SU-DHL-6 (cell line): ENCODE measurements around the gene SLC38A10.

ENCODE experiments used
- H2AFZ ChIP-seq: fragments of 200-600 bp; sonication (generic); 2 replicates; pipeline ENCODE4 v1.6.1; 2014; ENCODE audit warnings: low read depth, mild to moderate bottlenecking, moderate library complexity, mixed read lengths, antibody characterized with exemption, low read length; ENCODE audit not compliant: severe bottlenecking
- H3F3A ChIP-seq: fragments of 200-600 bp; shearing (Covaris generic); 2 replicates; pipeline ENCODE4 v1.6.0; 2016; ENCODE audit warnings: antibody characterized with exemption, mild to moderate bottlenecking; ENCODE audit not compliant: insufficient read depth
- H3K27ac ChIP-seq: fragments of 200-600 bp; sonication (generic); 2 replicates; pipeline ENCODE4 v1.5.1; 2016; ENCODE audit warnings: low read depth, mild to moderate bottlenecking, low read length, moderate library complexity, mixed read lengths
- H3K27me3 ChIP-seq: fragments of 200-600 bp; sonication (generic), shearing (Covaris generic); 2 replicates; pipeline ENCODE4 v1.6.0; 2014; ENCODE audit warnings: mild to moderate bottlenecking, low read length
- H3K36me3 ChIP-seq: fragments of 200-600 bp; sonication (generic); 2 replicates; pipeline ENCODE4 v1.6.1; 2014; ENCODE audit warnings: mild to moderate bottlenecking, low read length, mixed read lengths
- H3K4me2 ChIP-seq: fragments of 300-600, 200-600 bp; shearing (Covaris generic), sonication (generic); 2 replicates; pipeline ENCODE4 v1.6.0; 2014; ENCODE audit warnings: low read length, low read depth, mild to moderate bottlenecking; ENCODE audit not compliant: poor library complexity, severe bottlenecking
- H3K4me3 ChIP-seq: fragments of 200-600 bp; sonication (generic); 2 replicates; pipeline ENCODE4 v1.5.1; 2014; ENCODE audit warnings: antibody characterized with exemption, low read length, mild to moderate bottlenecking, mixed read lengths; ENCODE audit not compliant: insufficient read depth, poor library complexity, severe bottlenecking
- H3K79me2 ChIP-seq: fragments of 200-600 bp; sonication (generic); 2 replicates; pipeline ENCODE4 v1.6.1; 2014; ENCODE audit warnings: mild to moderate bottlenecking, low read length, moderate library complexity; ENCODE audit not compliant: insufficient read depth
- H3K9ac ChIP-seq: fragments of 200-600 bp; sonication (generic); 2 replicates; pipeline ENCODE4 v1.7.0; 2014; ENCODE audit warnings: mild to moderate bottlenecking, low read length
- H3K9me2 ChIP-seq: fragments of 200-600 bp; sonication (generic); replicated peaks from 2 replicates; pipeline ENCODE4 v1.6.1; 2014; ENCODE audit warnings: low read length; ENCODE audit not compliant: insufficient read depth
- H3K9me3 ChIP-seq: fragments of 200-600 bp; sonication (generic); 2 replicates; pipeline ENCODE4 v1.6.1; 2014; ENCODE audit warnings: low read length, mixed read lengths; ENCODE audit not compliant: insufficient read depth
- H4K20me1 ChIP-seq: fragments of 200-600 bp; sonication (generic); 2 replicates; pipeline ENCODE4 v1.6.1; 2014; ENCODE audit warnings: low read depth, mild to moderate bottlenecking, antibody characterized with exemption, low read length, moderate library complexity, mixed read lengths
- EZH2phosphoT487 ChIP-seq: fragments of 200-600 bp; sonication (generic), shearing (Covaris generic); conservative IDR thresholded peaks from 2 replicates; pipeline ENCODE4 v1.6.1; 2018; ENCODE audit warnings: mild to moderate bottlenecking, antibody characterized with exemption, low read length, moderate library complexity, mixed read lengths
- TF ChIP-seq, protein P1 (sequence below): fragments of 200-600 bp; sonication (generic); IDR thresholded peaks from one replicate; pipeline ENCODE4 v1.5.1; 2017; ENCODE audit warnings: antibody characterized with exemption, mild to moderate bottlenecking, low read length, moderate library complexity; ENCODE audit not compliant: insufficient read depth, poor library complexity, severe bottlenecking

SLC38A10 gene

DNA sequence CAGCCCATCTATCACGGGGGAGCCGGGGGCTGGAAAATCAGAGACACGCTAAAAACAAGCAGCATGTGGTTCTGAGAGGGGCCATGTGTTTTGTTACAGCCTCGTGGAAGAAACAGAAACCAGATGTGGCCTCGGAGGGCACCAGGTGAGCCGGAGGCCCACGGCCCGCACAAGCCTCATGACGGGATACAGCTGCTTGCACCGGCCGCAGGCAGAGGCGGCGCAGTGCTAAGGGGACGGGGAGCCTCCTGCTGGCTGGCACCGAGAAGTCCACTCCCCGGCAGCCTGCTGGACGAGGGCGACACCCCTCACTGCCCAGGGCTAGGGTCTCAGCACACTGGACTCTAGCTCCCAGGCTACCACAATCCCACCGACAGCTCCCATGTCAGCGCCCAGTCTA is 36.8 kb downstream of the SLC38A10 start:
- Histone ChIP-seq H3K27me3 (no peaks in the 10 kb centered on the region), H4K20me1 (no peaks in the 10 kb centered on the region), H3K9me3 (no peaks in the 10 kb centered on the region), H3K4me3 (no peak overlapping the region), H3K27ac (no peak overlapping the region), H3F3A (no peaks in the 10 kb centered on the region), H3K9me2 (no peaks in the 10 kb centered on the region), H3K9ac (no peak overlapping the region), H3K36me3 (no peaks in the 10 kb centered on the region), H3K79me2 (no peaks in the 10 kb centered on the region), H3K4me2 (no peak overlapping the region), H2AFZ (no peak overlapping the region)
- no peak for TF ChIP-seq EZH2phosphoT487
- TF ChIP-seq, protein P1, sequence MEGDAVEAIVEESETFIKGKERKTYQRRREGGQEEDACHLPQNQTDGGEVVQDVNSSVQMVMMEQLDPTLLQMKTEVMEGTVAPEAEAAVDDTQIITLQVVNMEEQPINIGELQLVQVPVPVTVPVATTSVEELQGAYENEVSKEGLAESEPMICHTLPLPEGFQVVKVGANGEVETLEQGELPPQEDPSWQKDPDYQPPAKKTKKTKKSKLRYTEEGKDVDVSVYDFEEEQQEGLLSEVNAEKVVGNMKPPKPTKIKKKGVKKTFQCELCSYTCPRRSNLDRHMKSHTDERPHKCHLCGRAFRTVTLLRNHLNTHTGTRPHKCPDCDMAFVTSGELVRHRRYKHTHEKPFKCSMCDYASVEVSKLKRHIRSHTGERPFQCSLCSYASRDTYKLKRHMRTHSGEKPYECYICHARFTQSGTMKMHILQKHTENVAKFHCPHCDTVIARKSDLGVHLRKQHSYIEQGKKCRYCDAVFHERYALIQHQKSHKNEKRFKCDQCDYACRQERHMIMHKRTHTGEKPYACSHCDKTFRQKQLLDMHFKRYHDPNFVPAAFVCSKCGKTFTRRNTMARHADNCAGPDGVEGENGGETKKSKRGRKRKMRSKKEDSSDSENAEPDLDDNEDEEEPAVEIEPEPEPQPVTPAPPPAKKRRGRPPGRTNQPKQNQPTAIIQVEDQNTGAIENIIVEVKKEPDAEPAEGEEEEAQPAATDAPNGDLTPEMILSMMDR, result no peak

DNA sequence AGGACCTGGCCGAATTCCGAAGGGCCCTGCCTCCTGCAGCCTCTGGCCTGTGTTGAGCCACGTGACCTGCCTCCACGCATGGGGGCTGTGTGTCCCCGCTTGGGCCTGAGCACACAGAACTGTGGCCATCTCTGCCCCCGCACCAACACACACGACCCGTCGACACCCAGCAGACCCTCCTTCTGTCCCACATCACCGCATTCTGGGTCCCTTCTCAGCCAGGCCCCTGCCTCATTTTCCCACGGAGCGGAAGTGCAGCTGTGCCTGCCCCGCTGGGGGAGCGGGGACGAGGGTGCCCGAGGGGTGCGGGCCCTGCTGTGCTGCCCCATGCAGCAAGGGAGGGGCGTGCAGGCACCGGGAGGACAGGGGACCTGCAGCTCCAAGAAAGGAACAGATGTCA is 37.6 kb downstream of the SLC38A10 start:
- H3K4me2 ChIP-seq, result no peak overlapping the region
- H3K9me3 ChIP-seq, result no peaks in the 10 kb centered on the region
- H3K27me3 ChIP-seq, result no peaks in the 10 kb centered on the region
- no peaks in the 10 kb centered on the region for H3K79me2 ChIP-seq
- no peak overlapping the region for H3K27ac ChIP-seq
- no peaks in the 10 kb centered on the region for H3K36me3 ChIP-seq
- H3K9ac ChIP-seq, result no peak overlapping the region
- no peaks in the 10 kb centered on the region for H3F3A ChIP-seq
- H2AFZ ChIP-seq, result no peak overlapping the region
- H3K4me3 ChIP-seq, result no peak overlapping the region
- no peaks in the 10 kb centered on the region for H4K20me1 ChIP-seq
- no peaks in the 10 kb centered on the region for H3K9me2 ChIP-seq
- TF ChIP-seq EZH2phosphoT487, result no peak
- TF ChIP-seq, protein P1, result no peak

DNA sequence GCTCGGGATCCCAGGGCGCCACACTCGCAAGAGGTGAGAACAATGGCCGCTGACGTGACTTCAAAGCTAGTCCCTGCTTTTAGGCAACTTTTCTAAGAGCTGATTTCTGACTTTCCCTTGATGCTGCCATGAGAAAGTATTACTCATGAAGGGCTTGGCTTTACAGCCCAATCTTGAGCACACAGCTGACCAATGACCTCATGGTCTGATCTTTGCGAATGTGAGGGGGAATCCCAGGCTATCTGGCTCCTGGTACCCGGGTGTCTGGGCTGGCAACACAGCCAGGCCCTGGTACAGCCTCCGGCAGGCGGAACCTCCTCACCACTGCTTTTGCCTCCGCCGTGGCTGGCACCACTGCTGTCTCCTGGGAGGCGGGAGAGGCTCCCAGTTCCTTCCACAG is 38.5 kb downstream of the SLC38A10 start:
- Histone ChIP-seq H3F3A (no peaks in the 10 kb centered on the region), H2AFZ (no peak overlapping the region), H3K27me3 (no peaks in the 10 kb centered on the region), H3K4me2 (no peak overlapping the region), H3K9me3 (no peaks in the 10 kb centered on the region), H3K27ac (no peak overlapping the region), H4K20me1 (no peaks in the 10 kb centered on the region), H3K9me2 (no peaks in the 10 kb centered on the region), H3K79me2 (no peaks in the 10 kb centered on the region), H3K4me3 (no peak overlapping the region), H3K9ac (no peak overlapping the region), H3K36me3 (no peaks in the 10 kb centered on the region)
- TF ChIP-seq EZH2phosphoT487, result no peak
- TF ChIP-seq, protein P1, result no peak
